Measurements from ENCODE around the gene SLC2A11.

- no peak for TF ChIP-seq POLR2A (IDR thresholded peaks at IDR 0.05; ENCODE audit: low read length)
- no peak for TF ChIP-seq GATA1 (IDR thresholded peaks at IDR 0.05; ENCODE audit: low read depth, low read length)
Observed at GRCh38 chr22:23850136-23850611, 7.5 kb upstream of the SLC2A11 start.
